Measurements from ENCODE around the gene ZFHX3.
A peak's percentile ranks its signal among the peaks of the same experiment; 100 is the strongest.

The ZFHX3 gene

GRCh38 chr16:72811876-72812275 is 236.1 kb downstream of the ZFHX3 start:
- no peak for DNase-seq

DNA sequence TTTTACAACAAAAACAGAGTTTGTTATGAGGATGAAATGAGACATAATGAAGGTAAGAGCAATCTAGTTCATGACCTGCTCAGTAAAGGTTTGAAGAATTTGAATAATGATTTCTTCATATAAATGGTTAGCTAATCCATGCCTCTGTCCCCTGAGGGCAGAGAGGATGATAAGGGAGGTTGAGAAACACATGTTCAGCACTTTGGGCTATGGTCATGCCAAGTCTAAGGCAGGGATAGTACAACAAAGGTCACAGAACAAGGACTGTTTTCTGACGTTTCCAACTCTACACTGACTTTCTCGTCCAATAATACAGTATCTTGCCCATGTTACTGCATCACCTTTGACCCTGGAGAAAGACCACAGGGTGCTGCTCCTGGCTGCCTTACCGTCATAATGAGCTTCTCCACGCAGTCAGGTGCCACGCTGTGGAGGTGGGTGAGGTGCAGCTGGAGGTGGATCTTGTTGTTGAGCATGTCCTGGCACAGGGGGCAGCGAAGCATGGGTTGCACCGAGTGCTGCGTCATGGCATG is 236.7 kb downstream of the ZFHX3 start:
- no peak for DNase-seq

DNA sequence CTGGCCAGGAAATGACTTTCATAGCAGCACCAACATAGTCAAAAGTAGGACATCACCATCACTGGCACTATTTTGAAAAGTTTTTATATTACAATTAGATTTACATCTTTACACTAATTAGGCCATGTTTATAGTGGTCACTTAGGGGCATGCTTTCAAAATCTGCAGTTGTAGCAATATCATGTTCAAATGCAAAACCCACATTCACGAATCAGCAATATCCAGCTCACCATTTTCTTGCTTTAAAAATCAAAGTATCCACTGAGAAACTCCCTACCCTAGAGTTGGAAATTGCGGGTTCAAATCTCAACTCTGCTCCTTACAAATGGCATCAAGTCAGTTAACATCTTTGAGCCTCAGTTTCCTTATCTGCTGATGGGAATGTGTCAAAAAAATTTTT is 237.4 kb downstream of the ZFHX3 start:
- DNase-seq = no peak

DNA sequence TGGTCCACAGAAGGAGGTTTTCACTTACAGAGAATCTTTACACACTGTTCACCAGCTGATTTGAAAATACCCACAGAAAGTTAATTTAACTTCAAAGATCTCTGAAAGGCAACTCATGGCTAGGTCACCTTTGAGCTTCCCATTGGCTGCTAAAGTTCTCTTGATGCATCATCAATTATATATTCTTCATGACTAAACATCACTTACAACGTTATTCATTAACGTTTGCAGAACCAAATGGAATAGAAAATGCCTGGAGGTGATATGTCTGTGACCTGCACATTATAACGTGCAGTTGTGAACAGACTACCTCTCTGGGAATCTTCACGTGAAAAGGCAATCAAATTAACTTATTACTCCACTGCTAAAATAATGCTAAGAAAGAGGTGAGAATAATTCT is 238.5 kb downstream of the ZFHX3 start:
- DNase-seq = no peak

GRCh38 chr16:72808754-72809153 is 239.2 kb downstream of the ZFHX3 start:
- DNase-seq = no peak

GRCh38 chr16:72807245-72807644 is 240.7 kb downstream of the ZFHX3 start:
- DNase-seq = no peak

DNA sequence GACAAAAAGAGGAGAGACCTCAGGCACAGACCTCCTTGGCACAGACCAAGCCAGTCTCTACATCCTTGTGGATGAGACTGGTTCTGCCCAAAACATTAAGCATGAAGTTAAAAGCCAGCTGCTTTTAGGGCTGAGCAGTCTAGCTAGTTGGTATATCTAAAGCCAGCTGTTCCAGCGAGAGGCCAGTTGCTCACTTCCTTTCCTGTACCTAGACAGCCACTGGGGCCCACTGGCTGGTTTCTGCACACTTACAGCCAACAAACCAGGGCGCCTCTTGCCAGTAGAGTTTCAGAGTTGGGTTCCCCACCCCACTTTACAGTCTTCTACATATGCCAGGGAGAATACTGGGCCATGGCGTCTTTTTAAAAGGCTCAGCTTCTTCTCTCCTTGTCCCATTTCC is 242.4 kb downstream of the ZFHX3 start:
- DNase-seq = no peak

- DNase-seq = no peak
Measured at GRCh38 chr16:72800524-72801161, 247.3 kb downstream of the ZFHX3 start.

GRCh38 chr16:72798264-72798663 is 249.7 kb downstream of the ZFHX3 start:
- no peak for DNase-seq

DNA sequence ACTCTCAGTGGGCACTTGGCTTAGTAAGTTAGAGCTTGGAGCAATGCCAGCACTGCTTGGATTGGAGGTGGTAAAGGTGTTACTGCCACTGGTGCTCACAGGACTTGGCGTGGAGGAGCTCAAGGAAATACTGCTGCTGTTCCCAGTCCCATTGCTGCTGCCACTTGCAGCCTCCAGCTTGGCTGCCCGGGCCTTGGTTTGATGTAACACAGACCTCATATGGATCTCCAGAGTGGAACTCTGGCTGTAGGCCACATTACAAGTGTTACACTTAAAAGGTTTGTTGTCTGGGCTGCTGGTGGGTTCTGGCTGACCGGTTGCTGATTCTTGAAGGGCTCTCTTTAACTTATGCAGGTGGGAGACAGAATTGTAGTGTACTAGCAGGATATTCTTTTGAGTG is 250.3 kb downstream of the ZFHX3 start:
- DNase-seq = peak; percentile 21

- DNase-seq = no peak
Measured at GRCh38 chr16:72796222-72796621, 251.7 kb downstream of the ZFHX3 start.

DNA sequence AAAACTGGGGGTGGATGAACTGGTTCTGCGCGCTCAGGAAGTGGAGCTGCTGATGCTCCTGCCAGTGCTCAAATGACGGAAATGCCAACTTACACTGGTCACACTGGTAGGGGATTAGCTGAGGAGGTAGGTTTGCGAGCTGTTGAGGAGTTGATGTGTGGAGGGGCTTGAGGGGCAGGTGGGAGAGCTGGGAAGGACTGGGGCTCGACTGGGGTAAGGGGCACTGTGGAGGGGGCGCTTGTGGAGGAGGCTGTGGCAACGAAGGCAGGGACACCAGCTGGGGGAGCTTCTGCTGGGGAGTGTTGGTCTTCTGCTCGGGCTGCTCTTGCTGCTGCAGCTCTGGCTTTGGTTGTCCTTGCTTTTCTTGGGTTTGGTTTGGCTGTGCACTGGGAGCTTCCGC is 252.9 kb downstream of the ZFHX3 start:
- no peak for DNase-seq

GRCh38 chr16:72794319-72794718 is 253.6 kb downstream of the ZFHX3 start:
- DNase-seq = no peak

GRCh38 chr16:72793716-72794115 is 254.2 kb downstream of the ZFHX3 start:
- DNase-seq = no peak

DNA sequence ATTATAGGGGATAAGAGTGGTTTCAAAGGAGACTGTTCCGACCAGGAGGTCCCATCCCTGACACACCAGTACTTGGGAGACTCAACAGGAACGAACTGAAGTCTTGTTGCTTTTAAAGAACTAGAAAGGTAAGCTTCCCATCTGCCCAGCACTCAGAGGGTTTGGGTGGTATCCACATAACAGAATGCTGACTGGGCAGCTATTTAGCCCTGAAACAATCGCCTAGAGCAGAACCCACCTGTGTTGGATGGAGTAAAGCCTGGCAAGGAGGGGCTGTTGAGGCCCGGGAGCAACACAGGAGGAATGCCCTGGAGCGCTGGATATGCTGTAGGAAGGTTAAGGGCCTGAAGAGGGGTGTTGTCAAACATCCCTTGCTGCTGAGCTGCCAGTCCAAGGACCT is 254.9 kb downstream of the ZFHX3 start:
- DNase-seq = no peak

DNA sequence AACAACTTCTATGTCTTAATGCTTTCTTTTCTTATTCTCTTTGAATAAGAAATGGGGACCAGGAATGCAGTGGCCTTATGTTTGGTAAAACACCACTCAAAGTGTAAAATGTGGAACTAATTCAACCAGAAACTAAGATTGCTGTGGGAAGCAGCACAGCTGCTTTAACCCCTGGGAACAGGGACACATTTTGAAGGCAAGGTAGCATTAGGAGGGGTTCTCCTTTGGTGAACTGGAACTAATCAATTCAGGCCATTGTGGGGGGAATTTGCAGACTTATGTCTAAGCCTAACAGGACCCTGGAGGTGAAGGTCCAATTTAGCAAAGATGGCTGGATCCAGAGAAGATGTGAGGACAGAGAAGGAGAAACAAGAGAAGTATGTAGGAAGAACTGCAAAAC is 256.1 kb downstream of the ZFHX3 start:
- no peak for DNase-seq

DNA sequence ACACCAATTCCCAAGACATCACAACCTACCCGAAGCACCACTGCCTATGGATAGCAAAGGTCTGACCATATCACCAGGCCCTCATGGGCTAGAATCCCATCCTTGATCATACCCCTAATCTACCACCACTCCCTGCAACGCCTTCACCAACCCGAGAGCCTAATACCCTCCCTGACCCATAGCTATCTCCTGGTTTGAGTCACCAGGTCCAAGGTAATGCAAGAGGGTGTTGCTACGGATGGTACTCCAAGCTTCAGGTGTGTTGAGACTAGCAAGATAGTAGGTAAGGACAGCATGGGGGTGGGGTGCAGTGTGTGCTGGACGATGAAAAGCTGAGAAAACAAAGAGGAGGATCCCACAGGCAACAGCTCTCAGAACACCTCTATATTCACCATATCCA is 258.0 kb downstream of the ZFHX3 start:
- no peak for DNase-seq

GRCh38 chr16:72789465-72789864 is 258.5 kb downstream of the ZFHX3 start:
- DNase-seq = no peak

- no peak for DNase-seq
Measured at GRCh38 chr16:72788269-72788809, 259.6 kb downstream of the ZFHX3 start.

DNA sequence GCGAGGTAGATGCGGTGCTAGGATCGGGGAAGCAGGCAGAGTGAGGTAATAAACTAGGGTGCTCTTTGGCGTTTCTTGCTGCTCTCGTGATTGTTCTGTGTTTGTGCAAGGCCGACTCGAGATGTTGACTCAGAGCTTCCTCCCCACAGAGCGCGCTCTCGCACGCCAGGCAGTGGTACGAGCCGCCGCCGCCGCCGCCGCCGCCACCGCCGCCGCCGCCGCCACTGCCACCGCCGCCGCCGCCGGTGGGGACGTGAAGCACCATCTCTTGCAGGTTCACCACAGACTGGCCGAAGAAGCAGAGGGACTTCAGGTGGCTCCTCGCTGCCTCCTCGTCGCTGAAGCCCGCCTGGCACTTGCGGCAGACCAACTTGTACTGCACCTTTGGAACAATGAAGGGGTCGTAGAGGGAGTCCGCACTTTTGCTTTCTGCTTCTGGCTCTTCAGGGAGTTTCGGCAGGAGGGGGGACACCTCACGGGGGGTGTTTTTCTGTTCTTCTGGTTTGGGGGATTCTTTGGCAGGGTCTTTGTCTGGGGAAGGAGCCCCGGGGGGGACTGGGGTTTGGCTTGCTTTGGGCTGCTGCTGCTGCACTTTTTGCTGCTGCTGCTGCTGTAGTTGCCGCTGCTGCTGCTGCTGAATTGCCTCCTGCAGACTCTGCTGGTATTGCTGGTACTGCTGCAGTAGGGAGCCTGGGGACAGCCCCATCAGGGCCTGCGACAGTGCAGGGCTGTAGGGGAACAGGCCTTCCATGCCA is 260.2 kb downstream of the ZFHX3 start:
- no peak for DNase-seq

DNA sequence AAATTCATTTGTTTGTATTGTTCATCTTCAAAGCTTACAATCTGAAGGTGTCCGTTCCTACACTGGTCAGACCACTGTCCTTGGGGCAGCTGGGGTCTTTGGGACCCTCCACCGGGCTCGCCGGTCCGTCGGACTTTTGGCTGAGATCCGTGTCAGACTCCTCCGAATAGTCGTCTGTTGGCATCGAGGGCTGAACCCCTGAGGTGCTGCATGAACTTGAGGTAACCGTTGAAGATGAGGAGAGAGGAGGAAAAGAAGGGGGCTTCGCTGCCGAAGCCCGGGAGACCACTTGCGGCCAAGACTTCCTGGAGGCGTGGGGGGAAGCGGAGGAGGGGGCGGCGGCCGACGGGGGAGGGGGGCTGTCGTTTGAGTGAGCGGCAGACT is 260.8 kb downstream of the ZFHX3 start:
- DNase-seq = no peak

DNA sequence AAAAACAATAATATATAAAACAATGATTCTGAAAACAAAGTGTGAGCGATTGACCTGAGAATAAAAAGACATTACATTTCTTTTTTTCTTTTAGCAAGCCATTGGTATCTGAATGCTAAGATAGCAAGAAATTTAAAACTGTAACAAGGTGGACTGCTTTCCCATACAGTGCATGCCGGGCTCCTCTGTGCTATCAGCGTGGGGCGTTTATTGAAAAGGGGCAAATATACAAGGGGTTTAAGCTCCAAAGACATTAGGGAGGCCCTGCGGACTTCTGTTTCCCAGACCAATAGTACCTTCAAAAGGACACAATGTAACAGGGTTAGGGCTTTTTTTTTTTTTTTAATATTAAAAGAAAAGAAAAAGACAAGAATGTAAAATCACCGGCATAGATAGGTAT is 261.3 kb downstream of the ZFHX3 start:
- no peak for DNase-seq

DNA sequence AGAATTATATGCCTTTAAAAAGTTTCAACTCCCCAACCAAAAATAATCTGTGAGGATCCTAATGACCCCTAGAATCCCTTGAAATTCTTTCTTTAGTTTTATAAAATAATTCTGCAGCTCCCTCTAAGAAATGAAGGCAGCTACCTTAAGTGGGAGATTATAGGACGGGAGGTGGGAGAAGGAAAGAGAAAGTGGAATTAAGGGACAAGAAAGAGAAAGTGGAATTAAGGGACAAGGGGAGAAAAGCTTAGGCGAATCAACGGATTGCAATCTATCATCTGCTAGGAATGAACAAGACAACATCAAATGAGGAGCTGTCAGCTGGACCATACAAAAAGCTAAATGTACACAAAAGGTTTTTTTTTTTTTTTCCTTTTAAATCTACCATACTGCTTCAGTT is 262.0 kb downstream of the ZFHX3 start:
- no peak for DNase-seq

GRCh38 chr16:72785171-72785570 is 262.8 kb downstream of the ZFHX3 start:
- no peak for DNase-seq

Data from NCI-H345 (cell line).